ENCODE measurements around the gene STIMATE.

STIMATE gene

DNA sequence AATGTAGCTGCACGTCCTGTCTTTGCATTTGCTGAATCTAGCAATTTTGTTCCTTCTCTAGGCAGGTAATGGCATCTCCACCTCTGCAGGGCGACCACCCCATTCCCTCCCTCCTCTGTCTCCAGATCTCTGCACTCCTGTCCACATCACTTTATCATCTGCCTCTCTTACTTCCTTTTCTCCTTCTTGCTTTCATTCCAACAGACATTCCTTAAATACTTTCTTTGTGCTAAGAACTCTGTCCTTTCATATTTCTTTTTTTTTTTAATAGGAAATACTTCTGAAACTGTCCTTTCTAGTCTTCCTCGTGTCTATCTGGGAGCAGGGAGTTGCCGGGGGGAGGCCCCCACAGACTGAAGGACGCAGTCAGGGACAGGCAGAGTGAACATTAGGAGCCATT, 95.5 kb downstream of the STIMATE start:
- TF ChIP-seq, protein P1, sequence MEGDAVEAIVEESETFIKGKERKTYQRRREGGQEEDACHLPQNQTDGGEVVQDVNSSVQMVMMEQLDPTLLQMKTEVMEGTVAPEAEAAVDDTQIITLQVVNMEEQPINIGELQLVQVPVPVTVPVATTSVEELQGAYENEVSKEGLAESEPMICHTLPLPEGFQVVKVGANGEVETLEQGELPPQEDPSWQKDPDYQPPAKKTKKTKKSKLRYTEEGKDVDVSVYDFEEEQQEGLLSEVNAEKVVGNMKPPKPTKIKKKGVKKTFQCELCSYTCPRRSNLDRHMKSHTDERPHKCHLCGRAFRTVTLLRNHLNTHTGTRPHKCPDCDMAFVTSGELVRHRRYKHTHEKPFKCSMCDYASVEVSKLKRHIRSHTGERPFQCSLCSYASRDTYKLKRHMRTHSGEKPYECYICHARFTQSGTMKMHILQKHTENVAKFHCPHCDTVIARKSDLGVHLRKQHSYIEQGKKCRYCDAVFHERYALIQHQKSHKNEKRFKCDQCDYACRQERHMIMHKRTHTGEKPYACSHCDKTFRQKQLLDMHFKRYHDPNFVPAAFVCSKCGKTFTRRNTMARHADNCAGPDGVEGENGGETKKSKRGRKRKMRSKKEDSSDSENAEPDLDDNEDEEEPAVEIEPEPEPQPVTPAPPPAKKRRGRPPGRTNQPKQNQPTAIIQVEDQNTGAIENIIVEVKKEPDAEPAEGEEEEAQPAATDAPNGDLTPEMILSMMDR (IDR thresholded peaks at IDR 0.05; ENCODE audit: low read depth, low read length), result no peak
- TF ChIP-seq, protein P2, sequence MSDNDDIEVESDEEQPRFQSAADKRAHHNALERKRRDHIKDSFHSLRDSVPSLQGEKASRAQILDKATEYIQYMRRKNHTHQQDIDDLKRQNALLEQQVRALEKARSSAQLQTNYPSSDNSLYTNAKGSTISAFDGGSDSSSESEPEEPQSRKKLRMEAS (IDR thresholded peaks at IDR 0.05; ENCODE audit: low read depth, low read length), result no peak
- DNase-seq (ENCODE audit: low read depth), result no peak
- no peak overlapping the region for H3K4me3 ChIP-seq (ENCODE audit: low read depth, low read length)

DNA sequence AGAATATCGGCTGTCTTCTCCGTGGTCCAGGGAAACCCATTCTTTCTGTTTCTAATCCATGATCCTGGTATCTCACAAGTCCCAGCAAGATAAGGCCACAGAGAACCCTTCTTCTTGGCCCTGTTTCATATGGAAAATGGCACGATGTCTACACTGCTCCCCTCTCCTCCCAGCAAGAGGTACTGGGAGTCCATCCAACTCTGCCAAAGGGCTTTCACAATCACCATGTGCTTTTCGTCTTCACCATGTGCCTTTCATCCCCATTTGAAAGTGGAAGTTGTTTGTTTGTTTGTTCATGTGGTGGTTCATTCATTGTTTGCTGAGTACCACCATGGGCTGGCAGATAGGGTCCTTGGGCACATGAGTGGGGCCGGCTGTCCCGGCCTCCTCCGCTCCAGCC, 97.3 kb downstream of the STIMATE start:
- TF ChIP-seq, protein P2 (IDR thresholded peaks at IDR 0.05; ENCODE audit: low read depth, low read length), result peak; percentile 62
- TF ChIP-seq POLR2A (IDR thresholded peaks at IDR 0.05; ENCODE audit: extremely low read depth, insufficient read length), result no peak
- H3K4me3 ChIP-seq (ENCODE audit: low read depth, low read length), result no peak overlapping the region
- DNase-seq (ENCODE audit: low read depth), result no peak

DNA sequence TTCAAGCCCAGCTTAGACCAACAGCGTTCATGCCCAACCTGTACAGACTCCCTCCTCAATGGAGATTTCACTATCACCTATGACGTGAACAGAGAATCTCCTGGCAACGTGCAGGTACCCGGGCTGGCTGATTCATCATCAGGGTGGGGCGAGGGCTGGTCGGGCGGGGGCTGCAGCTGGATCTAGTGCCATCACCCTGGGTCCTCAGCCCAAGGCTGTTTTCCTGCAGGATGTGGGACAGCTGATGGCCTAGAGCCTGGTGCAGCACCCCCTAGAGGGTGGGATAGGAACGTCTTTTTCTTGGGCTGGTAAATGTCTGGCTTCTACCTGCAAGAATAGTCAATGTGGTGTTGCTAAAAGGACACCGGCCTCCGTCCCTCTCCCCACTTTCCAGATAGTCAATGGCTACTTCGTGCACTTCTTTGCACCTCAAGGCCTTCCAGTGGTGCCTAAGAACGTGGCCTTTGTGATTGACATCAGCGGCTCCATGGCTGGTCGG, 98.3 kb downstream of the STIMATE start:
- H3K4me3 ChIP-seq (ENCODE audit: low read depth, low read length), result no peak overlapping the region
- DNase-seq (ENCODE audit: low read depth), result peak; percentile 34
- TF ChIP-seq, protein P2 (IDR thresholded peaks at IDR 0.05; ENCODE audit: low read depth, low read length), result no peak
- TF ChIP-seq, protein P1 (IDR thresholded peaks at IDR 0.05; ENCODE audit: low read depth, low read length), result peak; percentile 77
- TF ChIP-seq MYC (IDR thresholded peaks at IDR 0.05; ENCODE audit: low read depth, low read length) (no peak), POLR2A (IDR thresholded peaks at IDR 0.05; ENCODE audit: extremely low read depth, insufficient read length) (no peak)

DNA sequence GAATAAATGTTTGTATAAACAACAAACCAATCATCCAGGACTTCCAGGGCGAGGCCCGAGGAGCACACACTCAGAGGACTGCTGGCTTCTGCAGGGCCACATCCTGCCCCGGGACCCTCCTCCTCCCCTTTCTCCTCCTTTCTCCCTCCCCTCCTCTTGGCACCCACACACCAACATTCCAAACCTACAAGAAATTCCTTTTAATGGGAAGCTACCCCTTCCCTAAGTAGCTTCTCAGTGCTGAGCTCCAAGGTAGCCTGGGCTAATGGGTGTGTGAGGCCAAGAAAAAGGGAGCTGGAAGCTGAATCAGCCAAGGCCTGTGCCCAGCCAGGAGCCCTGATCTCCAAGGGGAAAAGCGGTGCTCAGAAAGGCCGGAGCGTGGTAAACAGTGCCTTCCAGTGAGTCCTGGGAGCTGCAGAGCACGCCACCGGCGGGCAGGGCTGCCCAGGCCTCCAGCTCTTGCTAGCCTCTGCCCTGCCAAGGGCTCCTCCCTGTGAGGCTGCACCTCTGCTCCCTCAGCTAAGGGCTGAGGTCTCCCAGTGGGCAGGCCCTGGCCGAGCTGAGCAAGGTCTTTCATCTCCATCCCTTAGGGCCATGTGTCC, 98.9 kb downstream of the STIMATE start:
- DNase-seq (ENCODE audit: low read depth), result no peak
- H3K4me3 ChIP-seq (ENCODE audit: low read depth, low read length), result no peak overlapping the region
- TF ChIP-seq MYC (IDR thresholded peaks at IDR 0.05; ENCODE audit: low read depth, low read length) (no peak), POLR2A (IDR thresholded peaks at IDR 0.05; ENCODE audit: extremely low read depth, insufficient read length) (no peak)
- TF ChIP-seq, protein P1 (IDR thresholded peaks at IDR 0.05; ENCODE audit: low read depth, low read length), result no peak
- TF ChIP-seq, protein P2 (IDR thresholded peaks at IDR 0.05; ENCODE audit: low read depth, low read length), result no peak

DNA sequence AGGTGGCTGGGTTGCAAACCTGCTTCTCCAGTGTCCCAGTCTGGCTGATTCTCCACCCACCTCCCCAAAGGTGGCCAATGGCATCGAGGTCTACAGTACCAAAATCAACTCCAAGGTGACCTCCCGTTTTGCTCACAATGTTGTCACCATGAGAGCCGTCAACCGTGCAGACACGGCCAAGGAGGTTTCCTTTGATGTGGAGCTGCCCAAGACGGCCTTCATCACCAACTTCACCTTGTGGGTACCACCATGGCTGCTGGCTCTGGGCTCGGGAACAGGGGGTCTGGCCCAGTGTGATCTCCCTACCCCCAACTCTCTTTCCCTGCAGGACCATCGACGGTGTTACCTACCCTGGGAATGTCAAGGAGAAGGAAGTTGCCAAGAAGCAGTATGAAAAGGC, 100.9 kb downstream of the STIMATE start:
- DNase-seq (ENCODE audit: low read depth), result no peak

DNA sequence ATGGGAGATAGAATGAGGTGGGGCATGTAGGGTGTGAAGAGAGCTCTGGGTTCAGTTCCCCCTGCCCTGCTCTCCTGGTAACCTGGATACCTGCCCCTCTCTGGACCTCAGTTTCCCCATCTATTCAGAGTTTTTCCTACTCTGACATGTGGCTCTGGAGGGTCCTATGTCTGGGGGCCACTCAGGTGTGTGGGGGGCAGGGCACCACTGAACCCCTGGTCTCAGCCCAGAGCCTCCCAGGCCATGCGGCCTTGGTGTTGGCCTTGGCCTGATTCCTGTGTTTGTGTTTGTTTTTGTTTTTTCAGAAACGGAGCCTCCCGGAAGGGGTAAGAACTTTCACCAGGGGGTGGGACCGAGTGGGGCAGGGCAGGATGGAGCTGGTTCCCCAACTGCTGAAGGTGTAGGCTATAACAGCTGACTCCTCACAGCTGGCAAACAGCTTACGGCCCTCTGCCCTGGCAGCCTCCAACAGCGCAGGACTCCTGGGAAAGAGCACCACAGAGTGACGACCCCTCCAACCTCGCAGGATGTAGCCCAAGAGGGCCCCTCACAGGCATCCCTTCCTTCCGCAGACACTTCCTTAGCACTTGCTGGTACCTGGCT, 101.9 kb downstream of the STIMATE start:
- no peak overlapping the region for H3K4me3 ChIP-seq (ENCODE audit: low read depth, low read length)
- TF ChIP-seq, protein P2 (IDR thresholded peaks at IDR 0.05; ENCODE audit: low read depth, low read length), result no peak
- TF ChIP-seq POLR2A (IDR thresholded peaks at IDR 0.05; ENCODE audit: extremely low read depth, insufficient read length) (no peak), MYC (IDR thresholded peaks at IDR 0.05; ENCODE audit: low read depth, low read length) (no peak)
- TF ChIP-seq, protein P1 (IDR thresholded peaks at IDR 0.05; ENCODE audit: low read depth, low read length), result no peak
- DNase-seq (ENCODE audit: low read depth), result no peak

More for the DNA sequence above, 100.9 kb downstream of the STIMATE start:
- TF ChIP-seq, protein P2 (IDR thresholded peaks at IDR 0.05; ENCODE audit: low read depth, low read length), result no peak
- TF ChIP-seq MYC (IDR thresholded peaks at IDR 0.05; ENCODE audit: low read depth, low read length), result no peak
- TF ChIP-seq, protein P1 (IDR thresholded peaks at IDR 0.05; ENCODE audit: low read depth, low read length), result no peak
- no peak for TF ChIP-seq POLR2A (IDR thresholded peaks at IDR 0.05; ENCODE audit: extremely low read depth, insufficient read length)
- no peak overlapping the region for H3K4me3 ChIP-seq (ENCODE audit: low read depth, low read length)

All from NB4 (cell line).